Jurkat, Clone E6-1 (cell line): ENCODE results near the gene ARPC5L.

Source experiments
- DNase-seq: peaks from one replicate; pipeline ENCODE4 v3.0.0-alpha.2; 2011; ENCODE audit warnings: low read depth, low spot score
- H3K4me3 ChIP-seq: 2 replicates; pipeline ENCODE4 v1.5.1; 2011; ENCODE audit warnings: mild to moderate bottlenecking, low read length, control low read depth, moderate library complexity

The ARPC5L gene

DNA sequence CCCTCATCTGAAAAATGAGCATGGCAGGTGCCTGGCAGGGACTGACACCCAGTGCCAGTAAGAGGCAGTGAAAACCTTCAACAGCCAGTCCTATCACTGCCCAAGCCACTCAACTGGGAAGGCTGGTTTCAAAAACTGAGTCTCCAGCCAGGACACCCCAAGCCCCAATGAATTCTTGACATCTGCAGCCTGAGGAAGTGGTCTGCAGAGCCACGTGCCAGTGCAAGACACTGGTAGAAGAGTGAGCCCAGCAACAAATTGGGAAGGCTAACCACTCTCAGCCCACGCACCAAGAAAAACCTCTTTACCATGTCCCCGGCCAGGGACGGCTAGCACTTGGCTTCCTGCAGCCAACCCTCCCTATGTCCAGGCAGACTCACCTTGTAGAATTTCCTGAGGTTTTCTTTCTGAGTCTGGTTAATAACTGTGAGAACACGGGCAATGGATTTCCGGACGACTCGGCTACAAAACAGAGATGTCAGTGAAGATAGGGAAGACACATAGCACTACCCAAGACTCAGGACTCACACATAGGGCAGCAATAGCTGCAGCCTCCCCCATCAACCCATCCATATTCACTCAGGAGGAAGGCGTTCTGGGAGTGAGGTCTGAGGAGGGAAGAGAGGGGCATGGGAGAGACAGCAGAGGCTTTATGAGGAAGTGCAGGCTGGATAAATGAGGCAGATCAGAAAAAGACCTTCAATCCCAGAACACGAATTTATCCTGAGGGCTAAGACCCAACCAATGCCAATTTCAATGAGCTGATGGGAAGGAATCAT, 1.9 kb upstream of the ARPC5L start:
- H3K4me3 ChIP-seq: peak overlapping the region; percentile 81
- DNase-seq: no peak

DNA sequence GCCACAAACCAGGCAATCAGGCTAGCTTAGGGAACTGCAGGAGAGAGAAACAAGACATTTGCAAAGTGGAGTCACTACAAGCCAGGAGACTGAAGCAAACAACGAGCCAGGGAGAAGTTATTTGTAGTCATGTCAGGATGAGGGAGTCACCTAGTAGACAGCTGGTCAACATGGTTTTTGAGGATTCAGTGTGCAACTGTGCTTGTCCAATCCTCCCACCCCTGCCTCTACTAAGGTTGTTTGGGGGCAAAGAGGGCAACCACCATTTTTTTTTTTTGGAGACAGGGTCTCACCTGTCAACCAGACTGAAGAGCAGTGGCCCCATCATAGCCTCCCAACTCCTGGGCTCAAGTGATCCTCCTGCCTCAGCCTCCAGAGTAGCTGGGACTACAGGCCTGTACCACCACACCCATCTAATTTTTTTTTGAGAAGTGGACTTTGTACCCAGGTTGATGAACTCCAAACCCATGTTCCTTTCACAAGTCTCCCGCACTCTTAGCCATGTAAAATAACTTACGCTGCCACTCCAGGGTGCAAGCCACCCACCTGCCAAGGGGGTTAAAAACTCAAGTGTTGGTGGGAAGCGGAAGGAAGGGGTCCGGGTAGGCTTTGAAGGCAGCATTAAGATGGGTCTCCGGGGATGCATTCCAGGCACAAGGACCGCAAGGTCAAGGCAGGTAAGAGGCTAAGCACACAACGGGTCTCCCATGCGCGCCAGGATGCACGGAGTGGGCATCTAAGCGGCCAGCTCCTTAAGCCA, 1.2 kb upstream of the ARPC5L start:
- no peak for DNase-seq
- peak overlapping the region; percentile 81 for H3K4me3 ChIP-seq

DNA sequence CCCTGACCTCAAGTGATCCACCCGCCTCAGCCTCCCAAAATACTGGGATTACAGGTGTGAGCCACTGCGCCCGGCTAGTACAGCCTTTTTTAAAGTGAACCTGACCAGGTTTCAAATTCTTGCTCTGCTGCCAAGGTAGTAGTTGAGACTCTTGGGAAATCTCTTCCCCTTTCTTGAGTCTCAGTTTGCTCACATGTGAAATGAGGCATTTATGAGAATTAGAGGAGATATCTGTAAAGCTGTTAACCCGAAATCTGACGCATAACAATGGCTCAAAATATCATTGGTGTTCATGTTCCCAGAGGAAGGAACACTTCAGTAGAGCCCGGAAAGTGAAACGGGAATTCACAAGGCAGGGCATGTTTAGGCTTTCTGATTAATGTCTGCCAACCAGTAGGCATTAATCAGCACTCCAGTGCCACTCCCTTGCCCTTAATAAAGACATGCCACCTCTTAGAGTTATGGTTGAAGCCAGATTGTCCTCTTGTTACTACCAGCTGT, 1.5 kb downstream of the ARPC5L start:
- no peak overlapping the region for H3K4me3 ChIP-seq
- no peak for DNase-seq

DNA sequence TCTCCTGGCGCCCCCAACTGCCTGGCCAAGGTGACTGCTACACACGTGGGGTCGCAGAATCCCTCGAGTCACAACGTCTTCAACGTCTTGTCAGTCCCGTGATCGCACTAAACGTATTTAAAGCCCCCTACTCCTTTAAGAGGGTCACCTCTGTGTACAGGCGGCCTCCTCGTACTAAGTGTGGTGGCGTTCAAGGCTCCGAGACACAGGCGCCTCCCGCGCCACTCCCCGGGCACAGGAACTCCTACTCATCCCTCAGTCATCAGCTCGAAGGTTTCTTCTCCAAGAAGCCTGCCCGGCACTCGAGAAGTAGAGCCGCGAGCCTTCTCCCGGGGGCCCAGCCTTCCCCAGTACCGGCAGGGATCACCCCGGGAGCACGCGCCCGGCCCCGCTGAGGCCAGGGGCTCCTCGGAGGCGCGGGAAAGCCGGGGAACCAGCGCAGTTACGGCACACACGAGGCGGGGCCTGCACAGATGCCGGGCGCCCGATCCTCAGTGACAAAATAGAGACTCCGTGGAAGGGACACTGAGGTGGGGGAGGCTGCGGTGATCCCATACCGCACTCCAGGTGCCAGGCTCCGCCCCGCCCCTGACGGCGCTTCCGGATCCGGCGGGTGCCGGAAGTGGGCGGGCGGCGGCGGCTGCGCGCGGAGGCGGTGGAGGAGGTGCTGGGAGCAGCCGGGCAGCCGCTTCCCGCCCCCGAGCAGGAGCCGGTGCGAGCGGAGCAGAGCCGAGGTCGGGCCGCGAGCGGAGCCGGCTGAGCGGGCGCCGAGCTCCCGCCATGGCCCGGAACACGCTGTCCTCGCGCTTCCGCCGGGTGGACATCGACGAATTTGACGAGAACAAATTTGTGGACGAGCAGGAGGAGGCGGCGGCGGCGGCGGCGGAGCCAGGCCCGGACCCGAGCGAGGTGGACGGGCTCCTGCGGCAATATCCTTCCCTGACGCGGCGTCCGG, 6.9 kb downstream of the ARPC5L start:
- H3K4me3 ChIP-seq: peak overlapping the region; percentile 75
- peak; percentile 82 for DNase-seq

DNA sequence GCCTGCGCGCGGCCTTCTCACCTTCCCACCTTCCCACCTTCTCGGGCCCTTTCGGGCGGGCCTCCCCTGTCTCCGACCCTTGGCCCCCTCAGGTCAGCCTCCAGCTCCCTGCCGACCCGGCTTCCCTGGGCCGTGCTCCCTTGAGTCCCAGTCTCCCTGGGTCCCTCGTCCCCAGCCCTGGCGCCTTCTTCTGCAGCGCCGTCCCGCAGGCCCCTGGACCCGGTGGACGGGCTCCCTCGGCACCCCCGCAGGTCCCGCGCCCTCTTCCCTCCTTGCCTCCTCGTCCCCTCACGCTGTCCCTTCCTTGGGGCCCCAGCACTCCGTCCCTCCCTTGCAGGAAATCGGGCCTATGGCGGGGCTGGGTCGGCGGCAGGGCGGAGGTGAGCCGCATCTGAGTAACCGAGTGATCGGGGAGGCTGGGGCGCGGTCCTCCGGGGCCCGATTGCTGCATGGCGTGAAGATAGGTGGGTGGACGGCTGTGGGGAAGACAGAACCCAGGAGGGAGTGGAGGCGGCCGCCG, 7.6 kb downstream of the ARPC5L start:
- peak overlapping the region; percentile 75 for H3K4me3 ChIP-seq
- no peak for DNase-seq

DNA sequence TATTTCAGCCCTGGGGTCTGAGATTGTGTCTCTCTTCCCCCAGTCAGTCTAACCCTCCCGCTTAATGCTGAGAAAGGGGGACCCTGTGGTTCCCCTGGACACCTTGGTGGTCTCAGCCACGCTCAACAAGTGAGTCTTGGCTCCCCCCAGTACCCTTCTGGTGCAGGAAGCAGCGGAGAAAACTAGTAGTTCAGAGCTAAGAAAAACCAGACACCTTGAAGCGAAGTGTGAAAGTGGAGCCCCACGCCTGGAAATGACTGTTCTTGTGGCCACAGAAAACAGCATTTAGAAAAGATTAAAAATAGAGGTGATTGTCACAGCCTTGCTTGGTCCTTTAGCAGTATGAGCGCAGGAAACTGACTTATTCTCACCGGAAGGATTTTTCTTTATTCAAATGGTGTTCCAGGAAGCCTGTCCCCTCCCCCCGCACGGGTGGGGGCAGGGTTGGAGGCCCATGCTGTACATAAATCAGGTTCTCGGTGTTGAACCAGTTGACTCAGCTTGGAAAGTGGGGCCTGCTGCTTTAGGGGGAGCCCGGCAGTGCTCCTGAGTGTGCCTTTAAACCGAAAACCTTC, 8.1 kb downstream of the ARPC5L start:
- peak overlapping the region; percentile 75 for H3K4me3 ChIP-seq
- DNase-seq: peak; percentile 47

DNA sequence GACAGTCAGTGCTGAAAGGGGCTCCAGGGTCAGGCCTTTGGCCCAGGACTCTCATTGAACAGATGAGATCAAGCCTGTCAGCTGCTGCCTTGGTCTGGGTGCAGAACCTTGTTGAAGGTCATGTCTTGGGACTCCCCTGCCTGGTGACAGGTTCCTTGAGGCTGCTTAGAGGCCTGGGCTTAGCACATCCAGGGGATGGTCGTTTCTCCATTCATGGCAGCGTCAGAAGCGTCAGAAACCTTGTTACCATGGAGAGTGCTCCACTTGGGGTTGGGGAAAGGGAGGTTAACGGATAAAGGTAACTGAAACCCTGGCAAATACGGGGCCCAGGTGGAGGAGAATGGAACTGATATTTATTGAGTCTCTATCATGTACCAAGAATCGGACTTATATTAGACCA, 8.8 kb downstream of the ARPC5L start:
- DNase-seq: no peak
- H3K4me3 ChIP-seq: peak overlapping the region; percentile 75

DNA sequence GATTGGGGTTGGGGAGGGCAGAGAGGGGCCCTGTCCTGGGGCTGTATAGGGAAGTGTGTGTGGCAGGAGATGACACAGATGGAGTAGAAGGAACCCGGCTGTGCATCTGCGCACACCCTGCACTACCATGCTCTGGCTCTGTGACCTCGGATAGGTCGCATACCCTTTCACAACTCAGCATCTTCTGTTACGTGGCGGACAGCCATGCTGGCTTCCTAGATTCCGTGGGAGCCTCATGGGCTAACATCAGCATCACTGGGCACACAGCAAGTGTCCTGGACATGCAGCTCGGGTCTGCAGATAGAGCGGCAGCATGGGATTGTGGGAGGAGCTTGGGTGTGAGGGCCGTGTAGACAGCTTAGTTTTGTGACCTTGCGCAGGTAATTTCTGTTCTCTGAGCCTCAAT, 9.2 kb downstream of the ARPC5L start:
- no peak for DNase-seq
- H3K4me3 ChIP-seq: no peak overlapping the region

DNA sequence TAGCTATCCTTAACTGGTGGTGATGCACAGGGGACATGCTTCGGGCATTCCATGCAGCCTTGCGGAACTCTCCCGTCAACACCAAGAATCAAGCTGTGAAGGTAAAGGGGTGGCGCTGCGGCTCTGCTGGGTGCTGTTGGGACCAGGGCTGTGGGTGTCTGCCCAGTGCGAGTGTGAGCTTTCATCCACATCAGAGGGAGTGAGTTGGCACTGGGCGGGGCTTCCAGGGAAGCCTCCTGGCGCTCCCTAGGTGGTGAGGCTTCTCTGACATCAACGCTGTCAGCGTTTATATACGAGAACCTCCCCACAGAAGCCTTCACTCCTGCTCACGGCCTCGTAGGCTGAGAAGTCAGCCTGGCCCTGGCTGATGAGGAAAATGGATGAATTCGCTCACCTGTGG, 11.7 kb downstream of the ARPC5L start:
- no peak overlapping the region for H3K4me3 ChIP-seq
- DNase-seq: no peak

DNA sequence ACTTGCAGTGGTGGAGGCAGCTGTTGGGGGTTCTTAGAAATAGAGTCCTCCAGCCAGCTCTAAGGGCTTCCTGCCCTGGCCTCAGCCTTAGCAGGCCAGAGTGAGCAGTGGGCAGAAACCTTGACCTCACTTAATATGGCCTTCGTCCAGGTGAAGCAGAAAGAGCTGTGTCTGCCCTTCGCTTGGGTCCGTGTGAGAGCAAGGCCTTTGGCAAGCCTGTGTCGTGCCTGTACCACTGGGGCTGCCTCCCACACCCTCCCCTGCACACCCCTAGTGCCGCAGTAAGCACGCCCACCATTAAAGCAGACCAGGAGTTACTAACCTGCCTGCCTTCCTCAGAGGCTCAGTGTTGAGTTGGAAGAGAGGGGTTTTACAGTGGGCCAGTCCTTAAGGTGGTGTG, 13.6 kb downstream of the ARPC5L start:
- DNase-seq: no peak

DNA sequence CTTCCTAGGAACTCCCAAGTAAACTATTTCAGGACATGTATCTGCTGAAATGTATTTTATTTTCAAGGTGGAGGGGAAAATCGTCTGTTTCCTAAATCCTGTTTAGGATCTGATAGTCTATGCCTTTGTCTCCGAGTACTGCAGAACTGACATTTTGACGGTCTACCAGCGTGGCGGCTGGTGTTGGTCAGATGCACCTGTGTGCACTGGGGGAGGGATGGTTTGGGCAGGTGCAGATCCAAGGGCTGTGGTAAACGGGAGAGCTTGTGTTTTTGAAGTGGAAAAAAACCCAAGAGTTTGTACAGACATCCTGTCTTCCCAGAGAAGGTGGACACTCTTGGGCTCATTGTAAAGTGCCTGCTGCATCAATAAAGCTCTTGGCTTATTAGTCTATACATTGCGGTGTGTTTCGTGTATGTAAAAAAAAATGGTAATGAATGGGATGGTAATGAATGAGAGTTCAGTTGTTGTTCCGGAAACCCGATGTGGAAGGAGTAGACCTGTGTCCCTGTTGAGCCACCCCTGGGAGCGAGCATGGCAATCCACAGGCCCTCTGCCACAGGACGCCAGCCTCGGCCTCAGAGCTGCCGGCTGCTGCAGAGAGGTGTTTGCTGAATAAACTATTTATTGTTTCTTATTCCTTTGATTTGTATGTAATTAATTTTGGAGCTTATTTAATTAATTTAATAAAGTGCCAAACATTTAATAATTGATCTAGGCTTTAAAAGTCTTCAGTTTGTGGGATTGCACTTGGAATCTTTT, 15.3 kb downstream of the ARPC5L start:
- H3K4me3 ChIP-seq: no peak overlapping the region
- DNase-seq: no peak

More for the DNA sequence above, 13.6 kb downstream of the ARPC5L start:
- no peak overlapping the region for H3K4me3 ChIP-seq

DNA sequence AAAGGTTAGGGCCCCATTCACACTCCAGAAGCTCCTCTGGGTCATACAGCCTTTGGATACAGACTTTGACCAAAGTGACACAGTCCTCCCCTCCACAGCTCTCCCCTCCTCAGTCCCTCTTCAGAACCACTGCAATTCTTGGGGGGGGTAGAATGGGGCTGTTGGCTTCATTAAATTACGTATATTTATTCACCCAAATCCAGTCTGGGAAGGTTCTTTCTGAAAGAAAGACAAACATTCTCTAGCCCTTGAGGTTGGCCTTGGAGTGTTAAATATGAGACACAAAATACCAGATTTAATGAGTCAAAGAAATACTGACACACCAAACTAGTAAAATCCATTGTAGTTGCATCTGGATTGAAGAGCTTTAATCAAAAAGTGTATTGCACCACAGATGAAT, 16.1 kb downstream of the ARPC5L start:
- DNase-seq: no peak

DNA sequence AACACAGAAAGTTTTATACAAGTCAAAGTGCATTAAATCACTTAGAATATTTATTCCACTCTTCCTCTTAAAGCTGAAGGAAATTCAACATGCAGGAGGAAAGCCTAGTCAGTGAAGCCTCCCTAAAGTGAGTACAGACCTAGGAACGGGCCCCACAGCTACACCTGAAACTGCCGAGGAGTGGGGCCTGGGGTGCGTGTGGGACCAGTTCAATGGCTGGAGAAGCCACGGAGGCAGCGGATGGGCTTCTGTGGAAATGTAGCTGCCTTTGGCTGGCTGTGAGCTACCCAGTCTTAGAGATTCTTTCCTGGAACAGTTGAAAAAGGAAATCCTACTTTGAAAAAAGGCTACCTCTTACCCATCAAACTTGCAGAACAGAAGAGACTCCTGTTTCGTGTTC, 16.6 kb downstream of the ARPC5L start:
- no peak for DNase-seq
- no peak overlapping the region for H3K4me3 ChIP-seq

More for the DNA sequence above, 16.1 kb downstream of the ARPC5L start:
- H3K4me3 ChIP-seq: no peak overlapping the region

DNA sequence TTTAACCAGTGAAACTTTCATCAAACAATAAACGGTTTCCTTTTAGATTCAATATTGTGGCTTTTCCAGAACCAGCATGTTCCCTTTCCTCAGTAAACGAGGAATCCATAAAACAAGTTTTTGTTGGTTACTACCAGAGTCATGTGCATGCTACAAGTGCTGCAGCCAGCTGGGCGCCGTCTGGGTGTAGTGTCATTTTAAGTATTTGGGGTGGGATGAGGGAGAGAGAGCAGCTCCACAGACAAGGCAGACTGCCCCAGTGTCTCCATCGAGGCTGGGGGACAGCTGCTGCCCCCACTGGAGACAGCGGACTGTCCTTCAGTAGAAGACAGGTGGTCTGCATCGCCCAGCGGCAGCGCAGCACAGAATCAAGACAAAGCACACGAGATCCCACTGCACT, 17.3 kb downstream of the ARPC5L start:
- DNase-seq: no peak
- no peak overlapping the region for H3K4me3 ChIP-seq

DNA sequence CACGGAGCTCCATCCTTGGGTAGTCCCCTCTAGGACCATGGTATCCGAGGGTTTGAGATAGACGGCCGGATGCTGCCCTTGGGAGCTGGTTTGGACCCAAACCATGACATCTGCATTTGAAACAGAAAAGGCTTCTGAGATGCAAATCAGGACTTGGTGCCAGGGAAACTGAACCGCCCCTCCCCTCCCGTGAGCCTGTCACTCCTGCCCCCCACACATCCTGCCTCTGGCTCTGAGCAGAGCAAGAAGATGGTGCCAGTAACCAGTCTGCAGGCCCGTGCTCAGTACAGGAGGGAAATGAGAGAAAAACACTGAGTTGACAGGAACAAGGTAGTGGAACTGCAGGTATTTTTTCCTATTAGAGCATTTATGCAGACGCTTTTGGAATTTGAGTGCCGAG, 18.6 kb downstream of the ARPC5L start:
- no peak for DNase-seq
- no peak overlapping the region for H3K4me3 ChIP-seq

DNA sequence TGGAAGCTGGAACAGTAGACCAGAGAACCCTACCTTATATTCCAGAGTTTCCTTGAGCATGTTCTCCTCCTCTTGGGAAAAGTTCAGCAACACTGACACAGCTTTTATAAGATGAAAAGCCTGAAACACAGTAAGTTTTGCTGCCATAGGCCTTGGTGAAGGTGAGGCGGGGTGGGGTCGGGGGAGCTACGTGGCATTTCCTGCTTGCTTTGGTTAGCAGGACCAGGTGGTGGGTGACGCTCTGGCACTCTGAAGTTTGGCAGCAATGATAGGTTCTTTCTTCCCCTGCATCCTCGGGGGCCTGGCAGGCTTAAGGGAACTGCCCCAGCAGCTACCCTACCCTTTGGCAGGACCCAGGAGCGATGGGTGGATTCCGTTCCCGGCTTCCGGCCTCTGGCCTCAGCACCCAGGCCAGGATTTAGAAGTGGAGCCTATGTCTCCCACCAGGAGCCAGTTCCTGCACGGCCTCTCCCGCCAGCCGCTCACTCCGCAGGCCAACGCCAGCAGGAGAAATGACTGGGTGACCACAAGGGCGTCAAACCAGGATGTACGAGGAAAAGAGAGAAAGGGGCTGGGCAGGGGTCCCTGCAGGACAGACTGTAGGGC, 19.3 kb downstream of the ARPC5L start:
- DNase-seq: no peak
- no peak overlapping the region for H3K4me3 ChIP-seq

DNA sequence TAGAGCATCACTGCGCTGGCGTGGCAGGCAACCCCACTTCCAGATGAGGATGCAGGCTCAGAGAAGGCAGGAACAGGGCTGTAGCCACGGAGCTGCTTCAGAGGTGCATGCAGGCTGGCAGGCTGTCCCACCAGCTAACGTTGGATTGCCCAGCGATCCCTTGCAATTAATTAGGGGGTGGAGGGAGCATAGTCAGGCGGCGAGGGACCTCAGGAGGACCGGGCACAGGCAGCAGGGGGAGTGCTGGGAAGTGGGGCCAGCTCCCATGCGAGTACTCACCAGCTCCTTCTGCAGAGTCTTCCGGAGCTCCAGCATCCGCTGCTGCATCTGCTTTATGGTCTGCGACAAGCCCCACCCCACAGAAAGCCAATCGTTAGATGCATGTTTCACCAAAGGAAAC, 20.3 kb downstream of the ARPC5L start:
- DNase-seq: no peak
- H3K4me3 ChIP-seq: no peak overlapping the region

DNA sequence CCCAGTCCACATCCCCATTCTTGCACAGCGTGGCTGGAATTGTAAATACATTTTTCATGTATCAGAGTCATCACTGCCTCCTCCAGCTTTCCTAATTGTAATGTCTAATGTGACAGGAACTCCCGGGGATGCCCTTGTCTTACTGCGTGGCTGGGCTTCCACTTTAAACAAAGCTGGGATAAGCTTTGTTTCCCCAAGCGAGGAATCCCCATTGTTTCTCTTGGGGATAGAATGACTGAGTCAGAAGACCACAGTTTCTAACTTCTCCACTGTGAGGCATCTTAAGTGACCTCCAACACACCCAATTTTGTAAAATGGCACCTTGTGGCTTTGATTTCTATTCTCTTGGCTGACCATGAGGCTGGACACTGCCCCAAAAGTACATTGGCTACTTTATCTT, 22.4 kb downstream of the ARPC5L start:
- DNase-seq: no peak

More for the DNA sequence above, 22.4 kb downstream of the ARPC5L start:
- no peak overlapping the region for H3K4me3 ChIP-seq
